GM12891 (cell line): ENCODE measurements around the gene FBXL17.
"Not testable (repeated sequence)": the region's sequence is repeated elsewhere in the genome, so short reads cannot be mapped to it uniquely, and the experiment has no call there.

Experiments used
- DNase-seq: peaks from one replicate; pipeline ENCODE4 v3.0.0; 2011; ENCODE audit warnings: low spot score; ENCODE audit not compliant: insufficient read length
- FAIRE-seq: peaks from 2 replicates; lab custom pipeline; 2011; peaks lifted over from hg19 to GRCh38; lab: Jason Lieb, UNC
- PAX5 ChIP-seq: IDR thresholded peaks from 2 replicates; pipeline ENCODE4 v1.6.1; 2011; ENCODE audit warnings: low read length, moderate library complexity, mild to moderate bottlenecking; ENCODE audit not compliant: insufficient read depth, severe bottlenecking
- POLR2A ChIP-seq: IDR thresholded peaks from 2 replicates; pipeline ENCODE4 v1.6.1; 2011; ENCODE audit warnings: low read depth, low read length, control low read depth
- POLR2AphosphoS5 ChIP-seq: IDR thresholded peaks from 2 replicates; pipeline ENCODE4 v1.6.1; 2011; ENCODE audit warnings: low read depth, low read length, control low read depth
- POU2F2 ChIP-seq: IDR thresholded peaks from 2 replicates; pipeline ENCODE4 v1.6.1; 2011; ENCODE audit warnings: low read depth, mild to moderate bottlenecking, control low read depth, low read length, moderate library complexity
- SPI1 ChIP-seq: IDR thresholded peaks from 2 replicates; pipeline ENCODE4 v1.6.1; 2011; ENCODE audit warnings: low read depth, low read length, control low read depth
- TAF1 ChIP-seq: IDR thresholded peaks from 2 replicates; pipeline ENCODE4 v1.6.1; 2011; ENCODE audit warnings: low read depth, low read length, control low read depth

The FBXL17 gene

GRCh38 chr5:108280960-108281569 lies 100.8 kb downstream of the FBXL17 start:
- TF ChIP-seq POLR2A (no peak), SPI1 (no peak), POU2F2 (no peak), POLR2AphosphoS5 (no peak), TAF1 (no peak), PAX5 (no peak)
- DNase-seq, result no peak
- no peak for FAIRE-seq

GRCh38 chr5:108280248-108280647 lies 101.7 kb downstream of the FBXL17 start:
- TF ChIP-seq PAX5 (no peak), POLR2AphosphoS5 (no peak), TAF1 (no peak), POU2F2 (no peak), POLR2A (no peak), SPI1 (no peak)
- FAIRE-seq (no peak), DNase-seq (no peak)

- TF ChIP-seq TAF1 (no peak), POLR2A (no peak), PAX5 (no peak), POU2F2 (no peak), SPI1 (no peak), POLR2AphosphoS5 (no peak)
- FAIRE-seq (no peak), DNase-seq (no peak)
Measured at GRCh38 chr5:108278285-108279240, 103.3 kb downstream of the FBXL17 start.

GRCh38 chr5:108276187-108277050 lies 105.5 kb downstream of the FBXL17 start:
- FAIRE-seq (no peak), DNase-seq (no peak)
- TF ChIP-seq POLR2A, result no peak
- no peak for TF ChIP-seq PAX5
- TF ChIP-seq POLR2AphosphoS5, result no peak
- TF ChIP-seq SPI1, result no peak
- TF ChIP-seq POU2F2, result no peak
- TF ChIP-seq TAF1, result no peak

GRCh38 chr5:108274080-108274479 lies 107.8 kb downstream of the FBXL17 start:
- not testable (repeated sequence) for FAIRE-seq, DNase-seq

- FAIRE-seq (no peak), DNase-seq (no peak)
- TF ChIP-seq PAX5 (no peak), POU2F2 (no peak), POLR2A (no peak)
Measured at GRCh38 chr5:108271127-108271526, 110.8 kb downstream of the FBXL17 start.

GRCh38 chr5:108266242-108266641 lies 115.7 kb downstream of the FBXL17 start:
- TF ChIP-seq TAF1 (no peak), POLR2A (no peak), SPI1 (no peak)
- FAIRE-seq (peak; percentile 26), DNase-seq (no peak)

- no peak for DNase-seq
- TF ChIP-seq TAF1 (no peak), SPI1 (no peak), POU2F2 (no peak), POLR2A (no peak), POLR2AphosphoS5 (no peak), PAX5 (no peak)
- no peak for FAIRE-seq
Measured at GRCh38 chr5:108264533-108264932, 117.4 kb downstream of the FBXL17 start.

- TF ChIP-seq TAF1 (no peak), PAX5 (no peak), POU2F2 (no peak), SPI1 (no peak), POLR2AphosphoS5 (no peak), POLR2A (no peak)
- DNase-seq (no peak), FAIRE-seq (no peak)
Measured at GRCh38 chr5:108263338-108263737, 118.6 kb downstream of the FBXL17 start.

- DNase-seq, result no peak
- FAIRE-seq, result no peak
- no peak for TF ChIP-seq TAF1
- TF ChIP-seq POLR2AphosphoS5, result no peak
- TF ChIP-seq POLR2A, result no peak
- no peak for TF ChIP-seq SPI1
- TF ChIP-seq POU2F2, result no peak
- no peak for TF ChIP-seq PAX5
Measured at GRCh38 chr5:108260858-108261170, 121.1 kb downstream of the FBXL17 start.
